ENCODE results near the gene DNAJC10.

The DNAJC10 gene

GRCh38 chr2:182698671-182699070 lies 17.4 kb upstream of the DNAJC10 start:
- Histone ChIP-seq H3K4ac (ENCODE audit: low read length) (no peak overlapping the region), H3K79me1 (ENCODE audit: low read depth, low read length) (no peaks in the 10 kb centered on the region), H2BK5ac (ENCODE audit: low read length) (no peak overlapping the region), H3K18ac (ENCODE audit: low read length) (no peak overlapping the region), H2BK12ac (ENCODE audit: low read length) (no peak overlapping the region), H3K4me1 (ENCODE audit: control insufficient read depth in 2 of 2, insufficient read depth in 1 of 2, low read depth in 1 of 2, low read length in 2 of 2) (no peaks in the 10 kb centered on the region), H3K27me3 (ENCODE audit: control insufficient read depth in 3 of 3, insufficient read depth in 3 of 3, low read depth in 1 of 3, low read length in 3 of 3) (peaks cover 0 to 2% (median 0%) of the 10 kb centered on the region in 3 experiments), H3K27ac (replicated peaks; ENCODE audit: low read length) (no peak overlapping the region), H2BK15ac (ENCODE audit: low read length) (no peak overlapping the region), H3K9me3 (replicated peaks in 1 of 2; ENCODE audit: control insufficient read depth in 2 of 2, insufficient read depth in 1 of 2, low read depth in 1 of 2, low read length in 2 of 2) (peaks cover 0 to 2% of the 10 kb centered on the region in 2 donors), H4K91ac (ENCODE audit: low read depth, low read length, poor library complexity) (no peak overlapping the region), H2AFZ (ENCODE audit: low read length) (no peak overlapping the region), H3K9ac (ENCODE audit: low read depth, low read length, poor library complexity) (no peak overlapping the region), H3K23ac (ENCODE audit: low read depth, low read length, poor library complexity) (no peak overlapping the region), H3K4me2 (ENCODE audit: insufficient read depth, low read length, poor library complexity, severe bottlenecking) (no peak overlapping the region), H3K36me3 (replicated peaks in 1 of 2; ENCODE audit: control insufficient read depth in 2 of 2, insufficient read depth in 2 of 2, low read length in 2 of 2) (no peaks in the 10 kb centered on the region), H3K14ac (ENCODE audit: low read length) (no peak overlapping the region), H4K8ac (ENCODE audit: low read depth, low read length) (no peak overlapping the region), H2AK5ac (ENCODE audit: low read depth, low read length) (no peak overlapping the region), H3K4me3 (ENCODE audit: low read length in 2 of 2) (no peak overlapping the region), H2BK120ac (ENCODE audit: low read depth, low read length) (no peak overlapping the region)
- no CpG with 5 or more reads among the region's 3 CpGs for WGBS, 2 donors (ENCODE audit: extremely low coverage in 2 of 2, insufficient read length in 2 of 2, insufficient replicate concordance in 1 of 2)
- DNase-seq (ENCODE audit: low spot score) = no peak

- Histone ChIP-seq H3K14ac (ENCODE audit: low read length) (no peak overlapping the region), H3K9me3 (replicated peaks in 1 of 2; ENCODE audit: control insufficient read depth in 2 of 2, insufficient read depth in 1 of 2, low read depth in 1 of 2, low read length in 2 of 2) (no peaks in the 10 kb centered on the region), H3K4ac (ENCODE audit: low read length) (no peak overlapping the region), H3K36me3 (replicated peaks in 1 of 2; ENCODE audit: control insufficient read depth in 2 of 2, insufficient read depth in 2 of 2, low read length in 2 of 2) (no peaks in the 10 kb centered on the region), H2AK5ac (ENCODE audit: low read depth, low read length) (no peak overlapping the region), H2AFZ (ENCODE audit: low read length) (no peak overlapping the region), H3K18ac (ENCODE audit: low read length) (no peak overlapping the region), H2BK5ac (ENCODE audit: low read length) (no peak overlapping the region), H2BK12ac (ENCODE audit: low read length) (no peak overlapping the region), H3K27ac (replicated peaks; ENCODE audit: low read length) (no peak overlapping the region), H3K4me1 (ENCODE audit: control insufficient read depth in 2 of 2, insufficient read depth in 1 of 2, low read depth in 1 of 2, low read length in 2 of 2) (no peaks in the 10 kb centered on the region), H3K23ac (ENCODE audit: low read depth, low read length, poor library complexity) (no peak overlapping the region), H2BK15ac (ENCODE audit: low read length) (no peak overlapping the region), H3K79me1 (ENCODE audit: low read depth, low read length) (no peaks in the 10 kb centered on the region), H3K4me2 (ENCODE audit: insufficient read depth, low read length, poor library complexity, severe bottlenecking) (no peak overlapping the region), H2BK120ac (ENCODE audit: low read depth, low read length) (no peak overlapping the region), H3K9ac (ENCODE audit: low read depth, low read length, poor library complexity) (no peak overlapping the region), H4K91ac (ENCODE audit: low read depth, low read length, poor library complexity) (no peak overlapping the region), H3K27me3 (ENCODE audit: control insufficient read depth in 3 of 3, insufficient read depth in 3 of 3, low read depth in 1 of 3, low read length in 3 of 3) (peaks cover 0 to 7% (median 0%) of the 10 kb centered on the region in 3 experiments), H4K8ac (ENCODE audit: low read depth, low read length) (no peak overlapping the region), H3K4me3 (ENCODE audit: low read length in 2 of 2) (no peak overlapping the region)
- DNase-seq (ENCODE audit: low spot score) = no peak
- WGBS, 2 donors (ENCODE audit: extremely low coverage in 2 of 2, insufficient read length in 2 of 2, insufficient replicate concordance in 1 of 2) = no CpG with 5 or more reads among the region's 1 CpG
Measured at GRCh38 chr2:182705761-182706160, 10.3 kb upstream of the DNAJC10 start.

GRCh38 chr2:182706751-182707150 lies 9.3 kb upstream of the DNAJC10 start:
- H3K9me3 ChIP-seq (replicated peaks in 1 of 2; ENCODE audit: control insufficient read depth in 2 of 2, insufficient read depth in 1 of 2, low read depth in 1 of 2, low read length in 2 of 2) = no peaks in the 10 kb centered on the region
- H3K14ac ChIP-seq (ENCODE audit: low read length) = no peak overlapping the region
- no peak overlapping the region for H3K23ac ChIP-seq (ENCODE audit: low read depth, low read length, poor library complexity)
- no peak overlapping the region for H3K4me3 ChIP-seq (ENCODE audit: low read length in 2 of 2)
- H2BK5ac ChIP-seq (ENCODE audit: low read length) = no peak overlapping the region
- H3K9ac ChIP-seq (ENCODE audit: low read depth, low read length, poor library complexity) = no peak overlapping the region
- no peak overlapping the region for H2BK120ac ChIP-seq (ENCODE audit: low read depth, low read length)
- H3K4ac ChIP-seq (ENCODE audit: low read length) = no peak overlapping the region
- H2AK5ac ChIP-seq (ENCODE audit: low read depth, low read length) = no peak overlapping the region
- H4K91ac ChIP-seq (ENCODE audit: low read depth, low read length, poor library complexity) = no peak overlapping the region
- H4K8ac ChIP-seq (ENCODE audit: low read depth, low read length) = no peak overlapping the region
- H3K4me2 ChIP-seq (ENCODE audit: insufficient read depth, low read length, poor library complexity, severe bottlenecking) = no peak overlapping the region
- no peak overlapping the region for H2BK15ac ChIP-seq (ENCODE audit: low read length)
- H3K4me1 ChIP-seq (ENCODE audit: control insufficient read depth in 2 of 2, insufficient read depth in 1 of 2, low read depth in 1 of 2, low read length in 2 of 2) = no peaks in the 10 kb centered on the region
- no peak overlapping the region for H2BK12ac ChIP-seq (ENCODE audit: low read length)
- H3K27ac ChIP-seq (replicated peaks; ENCODE audit: low read length) = no peak overlapping the region
- no peak overlapping the region for H3K18ac ChIP-seq (ENCODE audit: low read length)
- DNase-seq (ENCODE audit: low spot score) = no peak
- H3K27me3 ChIP-seq (ENCODE audit: control insufficient read depth in 3 of 3, insufficient read depth in 3 of 3, low read depth in 1 of 3, low read length in 3 of 3) = peaks cover 0 to 7% (median 0%) of the 10 kb centered on the region in 3 experiments
- peak overlapping the region; percentile 36 for H2AFZ ChIP-seq (ENCODE audit: low read length)
- no peaks in the 10 kb centered on the region for H3K36me3 ChIP-seq (replicated peaks in 1 of 2; ENCODE audit: control insufficient read depth in 2 of 2, insufficient read depth in 2 of 2, low read length in 2 of 2)
- WGBS, 2 donors (ENCODE audit: extremely low coverage in 2 of 2, insufficient read length in 2 of 2, insufficient replicate concordance in 1 of 2) = no CpG with 5 or more reads among the region's 2 CpGs
- no peaks in the 10 kb centered on the region for H3K79me1 ChIP-seq (ENCODE audit: low read depth, low read length)

GRCh38 chr2:182713601-182714000 lies 2.5 kb upstream of the DNAJC10 start:
- Histone ChIP-seq H3K14ac (ENCODE audit: low read length) (no peak overlapping the region), H3K4ac (ENCODE audit: low read length) (no peak overlapping the region)
- DNase-seq (ENCODE audit: low spot score) = no peak

More at GRCh38 chr2:182713601-182714000, 2.5 kb upstream of the DNAJC10 start:
- no peak overlapping the region for H3K4me2 ChIP-seq (ENCODE audit: insufficient read depth, low read length, poor library complexity, severe bottlenecking)
- no peak overlapping the region for H4K8ac ChIP-seq (ENCODE audit: low read depth, low read length)
- no peak overlapping the region for H4K91ac ChIP-seq (ENCODE audit: low read depth, low read length, poor library complexity)
- H2BK120ac ChIP-seq (ENCODE audit: low read depth, low read length) = no peak overlapping the region
- H3K79me1 ChIP-seq (ENCODE audit: low read depth, low read length) = peaks cover 3% of the 10 kb centered on the region
- H3K9me3 ChIP-seq (replicated peaks in 1 of 2; ENCODE audit: control insufficient read depth in 2 of 2, insufficient read depth in 1 of 2, low read depth in 1 of 2, low read length in 2 of 2) = no peaks in the 10 kb centered on the region
- H3K27me3 ChIP-seq (ENCODE audit: control insufficient read depth in 3 of 3, insufficient read depth in 3 of 3, low read depth in 1 of 3, low read length in 3 of 3) = peaks cover 0 to 7% (median 0%) of the 10 kb centered on the region in 3 experiments
- H3K18ac ChIP-seq (ENCODE audit: low read length) = no peak overlapping the region
- H2BK12ac ChIP-seq (ENCODE audit: low read length) = no peak overlapping the region
- H3K4me1 ChIP-seq (ENCODE audit: control insufficient read depth in 2 of 2, insufficient read depth in 1 of 2, low read depth in 1 of 2, low read length in 2 of 2) = peaks cover 0 to 4% of the 10 kb centered on the region in 2 donors
- H2AK5ac ChIP-seq (ENCODE audit: low read depth, low read length) = no peak overlapping the region
- no peak overlapping the region for H3K23ac ChIP-seq (ENCODE audit: low read depth, low read length, poor library complexity)
- no peak overlapping the region for H3K27ac ChIP-seq (replicated peaks; ENCODE audit: low read length)
- H3K4me3 ChIP-seq (ENCODE audit: low read length in 2 of 2) = no peak overlapping the region
- H3K36me3 ChIP-seq (replicated peaks in 1 of 2; ENCODE audit: control insufficient read depth in 2 of 2, insufficient read depth in 2 of 2, low read length in 2 of 2) = peaks cover 0 to 11% of the 10 kb centered on the region in 2 donors
- no peak overlapping the region for H3K9ac ChIP-seq (ENCODE audit: low read depth, low read length, poor library complexity)
- no peak overlapping the region for H2AFZ ChIP-seq (ENCODE audit: low read length)
- H2BK5ac ChIP-seq (ENCODE audit: low read length) = no peak overlapping the region
- no peak overlapping the region for H2BK15ac ChIP-seq (ENCODE audit: low read length)

Data from neuronal stem cell (in vitro differentiated cells).